Stimulated activated CD4-positive, alpha-beta T cell treated with anti-CD3 and anti-CD28 coated beads, Interleukin-2, amount 100 ng/mL, for 48 hours (primary cell): ENCODE data around the gene FNBP1.

ENCODE experiments used
- DNase-seq, 2 donors: peaks; one replicate each; pipeline ENCODE4 v3.0.0-alpha.2; 2020

The FNBP1 gene

DNA sequence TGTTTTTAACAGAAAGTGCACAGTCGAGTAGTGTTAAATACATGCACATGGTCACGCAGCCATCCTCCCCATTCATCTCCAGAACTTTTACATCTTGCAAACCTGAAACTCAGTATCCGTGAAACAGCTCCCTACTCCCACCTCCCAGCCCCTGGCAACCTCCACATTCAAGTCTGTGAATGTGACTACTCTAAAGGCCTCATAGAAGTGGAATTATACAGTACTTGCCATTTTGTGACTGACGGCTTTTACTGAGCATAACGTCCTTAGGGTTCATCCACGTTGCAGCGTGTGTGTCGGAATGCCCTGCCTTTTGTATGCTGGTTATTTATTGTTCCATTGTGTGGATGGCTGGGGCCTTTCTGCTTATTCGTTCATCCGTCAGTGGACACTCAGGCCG lies 171.9 kb downstream of the FNBP1 start:
- no peak for DNase-seq

GRCh38 chr9:129869585-129870501 lies 173.1 kb downstream of the FNBP1 start:
- no peak for DNase-seq

DNA sequence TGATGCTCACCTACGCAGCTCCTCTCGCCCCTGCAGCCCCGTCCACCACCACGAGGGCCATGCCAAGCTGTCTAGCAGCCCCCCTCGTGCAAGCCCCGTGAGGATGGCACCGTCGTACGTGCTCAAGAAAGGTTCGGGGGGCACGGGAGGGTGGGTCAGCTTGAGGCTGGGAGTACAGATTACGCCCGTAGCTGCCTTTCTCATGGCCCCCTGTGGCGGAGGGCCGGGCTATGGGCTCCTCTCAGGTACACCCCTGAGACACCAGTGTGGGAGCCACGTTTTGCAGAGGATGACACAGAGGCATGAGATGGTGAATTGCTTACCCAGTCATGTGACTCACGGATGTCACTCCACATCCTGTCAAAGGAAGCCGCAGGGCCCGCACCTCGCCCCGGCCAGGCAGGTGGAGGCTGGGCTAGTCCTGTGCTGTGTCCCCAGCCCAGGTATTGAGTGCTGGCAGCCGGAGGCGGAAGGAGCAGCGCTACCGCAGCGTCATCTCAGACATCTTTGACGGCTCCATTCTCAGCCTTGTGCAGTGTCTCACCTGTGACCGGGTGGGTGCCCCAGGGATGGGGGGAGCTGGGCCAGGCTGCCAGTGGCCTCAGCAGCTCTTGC lies 174.0 kb downstream of the FNBP1 start:
- peak; percentile 70 to 73 for DNase-seq

DNA sequence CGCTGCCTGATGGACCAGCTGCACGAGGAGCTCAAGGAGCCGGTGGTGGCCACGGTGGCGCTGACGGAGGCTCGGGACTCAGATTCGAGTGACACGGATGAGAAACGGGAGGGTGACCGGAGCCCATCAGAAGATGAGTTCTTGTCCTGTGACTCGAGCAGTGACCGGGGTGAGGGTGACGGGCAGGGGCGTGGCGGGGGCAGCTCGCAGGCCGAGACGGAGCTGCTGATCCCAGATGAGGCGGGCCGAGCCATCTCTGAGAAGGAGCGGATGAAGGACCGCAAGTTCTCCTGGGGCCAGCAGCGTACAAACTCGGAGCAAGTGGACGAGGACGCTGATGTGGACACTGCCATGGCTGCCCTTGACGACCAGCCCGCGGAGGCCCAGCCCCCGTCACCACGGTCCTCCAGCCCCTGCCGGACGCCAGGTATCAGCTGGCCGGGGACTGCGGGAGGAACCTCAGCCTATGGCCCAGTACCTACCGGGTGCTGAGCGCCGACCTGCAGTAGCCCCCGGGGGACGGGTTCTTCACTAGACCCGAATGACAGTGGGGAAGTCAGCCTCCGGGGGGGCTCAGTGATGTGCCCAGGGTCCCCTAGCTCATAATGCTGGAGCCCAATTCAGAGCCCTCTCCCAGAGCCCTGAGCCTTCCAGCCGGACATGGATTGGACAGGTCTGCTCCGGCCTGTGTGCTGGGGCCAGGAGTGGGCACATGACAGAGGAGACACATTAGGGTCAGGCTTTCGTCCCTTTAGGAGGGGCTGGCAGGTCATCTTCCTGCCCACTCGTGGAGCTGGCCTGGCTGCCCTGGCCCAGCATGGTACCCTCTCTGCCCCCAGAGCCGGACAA lies 174.7 kb downstream of the FNBP1 start:
- DNase-seq, result no peak

DNA sequence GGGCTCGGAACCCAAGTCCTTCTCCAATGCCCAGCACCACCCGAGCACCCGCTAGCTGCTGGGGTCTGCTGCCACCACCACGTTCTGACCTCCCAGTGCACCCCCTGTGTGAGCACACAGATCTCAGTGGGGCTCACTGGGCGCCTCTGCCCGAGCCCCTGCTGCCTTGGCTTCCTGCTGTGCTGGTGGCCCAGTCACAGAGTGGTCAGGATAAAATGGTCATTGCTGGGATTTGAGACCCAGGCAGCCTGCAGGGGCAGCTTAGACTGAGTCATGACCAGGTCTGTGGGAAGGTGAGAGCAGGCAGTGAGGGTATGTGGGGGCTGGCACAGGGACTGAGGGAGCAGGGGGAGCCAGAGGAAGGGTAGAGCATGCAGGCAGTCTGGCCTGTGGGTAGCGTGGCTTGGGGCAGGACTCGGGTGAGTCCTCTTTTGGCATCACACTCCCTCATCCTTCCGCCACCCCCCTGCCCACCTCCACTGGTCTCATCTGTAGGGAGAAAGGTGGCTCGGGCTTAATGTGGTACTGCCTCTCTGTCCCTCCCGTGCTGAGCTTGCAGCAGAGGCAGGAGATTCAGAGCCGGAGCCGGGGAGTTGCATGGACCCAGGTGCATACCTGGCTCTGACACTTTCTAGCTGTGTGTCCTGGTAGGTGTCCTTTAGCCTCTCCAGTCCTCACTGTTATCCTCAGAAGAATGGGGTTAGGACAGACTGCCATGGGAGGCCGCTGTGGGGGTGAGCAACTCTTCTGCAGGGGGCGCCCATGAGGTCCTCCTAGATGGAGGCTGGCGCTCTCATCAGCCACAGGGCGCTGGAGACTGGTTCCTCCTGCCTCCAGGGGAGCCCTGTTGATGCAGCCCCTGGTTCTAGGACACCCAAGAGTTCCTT lies 175.6 kb downstream of the FNBP1 start:
- no peak for DNase-seq

GRCh38 chr9:129866394-129867135 lies 176.4 kb downstream of the FNBP1 start:
- no peak for DNase-seq

- DNase-seq, result no peak
Measured at GRCh38 chr9:129865668-129866320, 177.2 kb downstream of the FNBP1 start.

GRCh38 chr9:129864991-129865647 lies 177.9 kb downstream of the FNBP1 start:
- DNase-seq, result no peak

DNA sequence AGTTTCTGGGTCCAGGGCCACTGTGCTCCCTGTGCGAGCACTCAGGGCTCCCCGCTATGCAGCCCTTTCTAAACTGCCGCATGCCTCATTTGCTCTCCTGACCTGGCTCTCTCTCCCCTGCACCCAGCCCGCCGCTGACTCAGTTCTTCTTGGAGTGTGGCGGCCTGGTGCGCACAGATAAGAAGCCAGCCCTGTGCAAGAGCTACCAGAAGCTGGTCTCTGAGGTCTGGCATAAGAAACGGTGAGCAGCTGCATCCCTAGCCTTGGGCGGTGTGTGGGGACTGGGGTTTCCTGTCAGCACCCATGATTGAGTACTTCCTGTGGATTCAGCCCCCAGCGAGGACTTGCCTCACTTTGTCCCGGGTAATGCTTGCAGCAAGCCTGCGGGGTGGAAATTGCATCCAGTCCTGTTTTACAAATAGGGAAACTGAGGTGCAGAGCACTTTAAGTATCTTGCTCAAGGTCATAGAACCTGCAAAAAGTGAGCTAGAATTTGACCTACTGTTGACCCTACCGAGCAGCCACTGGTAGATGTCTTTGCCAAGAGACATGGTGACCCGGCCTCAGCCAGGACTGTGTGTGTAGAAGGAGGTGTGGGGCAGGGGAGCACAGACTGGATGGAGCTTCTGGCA lies 179.8 kb downstream of the FNBP1 start:
- peak; percentile 38 to 53 for DNase-seq

- no peak for DNase-seq
Measured at GRCh38 chr9:129861447-129861827, 181.6 kb downstream of the FNBP1 start.

DNA sequence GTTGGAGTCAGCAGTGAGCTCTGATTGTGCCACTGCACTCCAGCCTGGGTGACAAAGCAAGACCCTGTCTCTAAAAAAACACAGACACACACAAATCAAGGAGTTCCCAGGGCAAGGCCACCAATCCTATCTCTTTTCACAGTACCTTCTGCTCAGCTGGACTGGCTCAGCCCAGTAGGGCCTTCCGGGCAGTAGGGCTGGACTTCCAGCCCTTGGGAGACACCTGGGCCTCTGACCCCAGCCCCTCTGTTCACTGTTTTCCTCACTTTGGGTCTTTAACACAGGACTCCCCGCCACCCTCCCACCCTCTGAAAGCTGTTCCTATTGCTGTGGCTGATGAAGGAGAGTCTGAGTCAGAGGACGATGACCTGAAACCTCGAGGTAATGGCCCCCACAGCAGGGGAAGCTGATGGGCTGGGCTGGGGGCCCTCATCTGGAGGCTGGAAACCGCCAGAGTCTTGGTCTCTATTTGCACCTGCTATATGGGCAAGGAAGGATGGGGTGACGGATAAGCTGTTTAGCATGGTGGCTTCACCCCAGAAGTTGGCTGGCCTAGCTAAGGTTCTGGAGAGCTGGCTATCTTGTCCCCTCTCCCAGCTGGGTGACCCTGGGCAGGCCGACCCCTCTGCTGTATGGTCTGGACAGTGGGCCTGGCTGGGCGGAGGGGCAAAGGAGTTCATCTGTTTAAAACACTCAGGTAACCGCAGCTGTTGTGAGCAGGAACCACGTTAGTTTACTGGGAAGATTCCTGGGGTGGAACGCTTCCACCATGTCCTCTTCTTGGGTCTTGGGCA lies 182.1 kb downstream of the FNBP1 start:
- DNase-seq, result no peak

DNA sequence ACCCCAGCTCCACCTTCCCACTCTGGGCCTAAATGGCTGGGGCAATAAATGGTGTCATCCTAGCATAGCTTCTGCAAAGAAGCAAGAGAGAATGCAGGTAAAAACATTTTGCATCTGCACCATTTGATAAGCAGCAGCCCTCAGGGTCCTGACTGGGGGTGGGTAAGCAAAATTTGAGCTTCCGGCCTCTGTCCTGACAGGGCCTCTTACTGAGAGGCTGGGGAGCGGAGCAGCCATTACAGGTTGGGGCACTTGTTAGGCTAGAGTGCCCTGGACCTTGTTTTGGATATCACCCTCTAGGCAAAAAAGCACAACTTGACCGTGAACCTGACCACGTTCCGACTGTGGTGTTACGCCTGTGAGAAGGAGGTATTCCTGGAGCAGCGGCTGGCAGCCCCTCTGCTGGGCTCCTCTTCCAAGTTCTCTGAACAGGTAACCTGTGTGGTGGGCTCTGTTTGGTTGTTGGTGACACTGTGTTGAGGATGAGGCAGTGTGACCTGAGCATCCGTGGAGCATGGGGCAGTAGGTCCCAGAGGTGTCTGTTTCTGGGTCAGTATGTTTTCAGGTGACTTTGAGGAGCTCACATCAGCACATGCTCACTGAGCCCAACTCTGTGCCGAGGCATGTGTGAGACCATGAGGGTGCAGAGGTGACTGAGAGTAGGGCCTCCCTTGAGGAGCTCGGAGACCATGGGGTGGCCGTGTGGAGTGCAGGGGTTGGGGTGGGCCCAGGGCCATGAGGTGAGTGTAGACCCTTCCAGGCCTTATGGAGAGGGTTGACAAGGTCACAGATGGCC lies 184.6 kb downstream of the FNBP1 start:
- DNase-seq, result no peak

DNA sequence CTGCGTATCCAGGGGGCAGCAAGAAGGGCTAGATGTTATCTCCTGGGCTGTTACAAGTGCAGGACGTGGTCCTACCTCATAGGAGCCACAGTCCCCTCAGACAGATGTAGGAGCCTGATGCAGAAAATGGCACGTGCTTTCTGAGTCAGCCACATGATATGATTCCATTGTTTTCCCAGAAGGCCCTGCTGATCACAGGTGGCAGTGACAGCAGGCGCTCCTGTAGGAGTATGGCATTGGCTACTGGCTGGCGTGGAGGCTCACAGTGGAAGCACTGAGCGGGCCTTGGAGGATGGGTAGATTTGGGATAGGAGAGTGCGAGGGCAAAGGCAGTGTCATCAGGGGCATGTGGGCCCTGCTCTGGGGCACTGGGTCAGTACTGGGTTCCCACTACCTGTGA lies 185.8 kb downstream of the FNBP1 start:
- no peak for DNase-seq

DNA sequence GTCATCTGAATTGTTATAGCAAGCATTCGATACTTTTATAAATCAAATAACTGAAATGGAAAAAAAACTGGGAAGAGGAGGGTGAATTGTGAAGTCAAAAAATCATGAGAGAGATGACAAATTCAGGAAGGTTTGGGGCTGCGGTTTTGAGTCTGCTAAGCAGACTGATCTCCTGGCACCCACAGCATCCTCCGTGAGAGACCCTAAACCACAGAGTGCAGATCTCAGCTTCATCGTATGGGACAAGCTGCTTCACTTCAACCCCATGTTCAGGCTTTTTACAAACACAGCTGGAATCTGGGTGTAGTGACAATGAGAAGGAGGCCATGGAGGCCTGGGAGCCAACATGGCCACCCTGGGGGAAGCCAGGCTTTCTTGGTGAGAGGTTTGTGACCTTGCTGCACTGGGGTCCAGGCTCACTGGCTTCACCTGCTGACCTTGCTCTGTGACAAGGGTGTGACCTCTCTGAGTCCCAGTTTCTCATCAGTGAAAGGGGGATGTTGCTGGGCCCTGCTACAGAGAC lies 188.3 kb downstream of the FNBP1 start:
- DNase-seq, result no peak

DNA sequence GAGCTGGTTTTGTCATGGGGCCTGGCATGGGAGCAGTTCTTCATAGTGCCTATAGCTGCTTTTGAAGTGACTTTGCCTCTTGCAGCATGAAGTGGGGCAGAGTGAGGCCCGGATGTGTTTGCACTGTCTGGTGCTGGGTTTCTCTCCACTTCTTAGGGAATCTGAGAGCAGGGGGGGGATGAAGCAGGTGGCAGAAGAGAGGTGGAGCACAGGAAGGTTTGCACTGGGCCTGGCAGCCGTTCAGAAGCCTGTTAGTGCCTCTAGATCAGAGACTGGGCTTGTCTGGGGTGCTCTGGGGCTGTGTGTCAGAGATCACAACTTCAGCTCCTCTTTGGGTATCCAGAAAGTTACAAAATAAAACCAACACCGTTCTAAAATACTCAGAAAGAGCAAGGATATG lies 189.4 kb downstream of the FNBP1 start:
- DNase-seq, result no peak

DNA sequence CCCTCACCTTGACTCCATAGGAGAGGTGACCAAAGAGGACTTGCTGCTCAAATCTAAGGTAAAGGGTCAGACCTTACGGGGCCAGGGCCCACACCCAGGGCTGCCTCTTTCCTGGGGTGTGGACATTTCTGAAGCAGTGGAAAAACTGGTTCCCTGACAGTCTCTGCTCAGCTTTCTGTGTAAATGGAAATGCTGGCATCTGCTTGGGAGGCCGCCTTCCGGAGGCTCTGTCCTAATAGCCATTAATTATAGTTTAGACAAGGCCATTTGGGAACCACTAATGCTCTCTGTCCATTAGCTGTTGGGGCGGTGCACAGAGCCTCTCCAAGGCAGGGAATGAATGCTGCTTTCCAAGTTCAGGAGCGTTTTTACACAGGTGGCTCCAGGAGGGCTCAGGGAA lies 190.4 kb downstream of the FNBP1 start:
- no peak for DNase-seq

- DNase-seq, result no peak
Measured at GRCh38 chr9:129851821-129852220, 191.2 kb downstream of the FNBP1 start.
